Activated naive CD4-positive, alpha-beta T cell treated with anti-CD3 and anti-CD28 coated beads, Interleukin-2, amount 10 ng/mL, durations not matched to agents 7 days and 5 days (primary cell): Measurements from ENCODE around the gene EVI5.
"Not testable (repeated sequence)": the region's sequence is repeated elsewhere in the genome, so short reads cannot be mapped to it uniquely, and the experiment has no call there.

Source experiments
- CTCF ChIA-PET: fragments of 350-600 bp; sonication (Branson Sonifier 250); formaldehyde crosslinking; loops from one replicate; lab custom pipeline; 2021; ENCODE audit warnings: antibody characterized with exemption; lab: Charles Lee
- DNase-seq: peaks from one replicate; pipeline ENCODE4 v3.0.0-alpha.2; 2020
- H3K27ac Mint-ChIP-seq: one replicate; pipeline ENCODE4 v1.8.0; 2021; ENCODE audit warnings: mild to moderate bottlenecking, moderate library complexity, mixed read lengths
- H3K27me3 Mint-ChIP-seq: one replicate; pipeline ENCODE4 v1.8.0; 2021; ENCODE audit warnings: mild to moderate bottlenecking, mixed read lengths
- H3K36me3 Mint-ChIP-seq: one replicate; pipeline ENCODE4 v1.8.0; 2021; ENCODE audit warnings: mixed read lengths
- H3K4me1 Mint-ChIP-seq: one replicate; pipeline ENCODE4 v1.8.0; 2021; ENCODE audit warnings: mixed read lengths
- H3K4me3 Mint-ChIP-seq: one replicate; pipeline ENCODE4 v1.8.0; 2021; ENCODE audit warnings: mild to moderate bottlenecking, moderate library complexity, mixed read lengths
- H3K9me3 Mint-ChIP-seq: one replicate; pipeline ENCODE4 v1.8.0; 2021; ENCODE audit warnings: mixed read lengths

The EVI5 gene

DNA sequence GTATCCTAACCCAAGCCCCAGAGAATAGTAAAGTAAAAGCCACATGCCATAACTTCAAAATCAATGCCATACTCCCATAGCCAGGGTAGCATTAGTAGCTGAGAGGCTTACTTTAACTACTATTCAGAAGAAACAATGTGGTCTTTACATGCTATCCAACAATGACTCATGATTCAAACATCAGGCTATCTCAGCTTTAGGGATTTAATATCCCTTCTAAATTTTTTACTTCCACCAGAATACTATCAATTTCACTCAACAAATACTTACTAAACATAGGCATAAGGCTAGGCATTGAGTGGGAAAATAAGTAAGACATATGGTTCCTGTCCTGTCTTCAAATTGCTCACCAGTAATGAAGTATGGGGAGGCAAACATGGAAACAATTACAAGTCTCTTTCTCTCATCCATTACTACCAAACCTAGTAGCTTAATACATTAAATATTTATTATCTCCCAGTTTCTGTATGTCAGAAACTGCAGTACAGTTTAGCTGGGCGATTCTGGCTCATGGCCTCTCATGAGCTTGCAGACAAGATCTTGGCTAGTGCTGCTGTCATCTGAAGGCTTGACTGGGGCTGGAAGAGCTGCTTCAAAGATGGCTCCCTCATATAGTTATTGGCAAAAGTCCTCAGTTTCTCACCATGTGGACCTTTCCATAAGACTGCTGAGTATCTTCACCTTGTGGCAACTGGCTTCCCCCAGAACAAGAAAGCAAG lies 30.7 kb downstream of the EVI5 start:
- DNase-seq, result no peak
- H3K4me1 Mint-ChIP-seq, result no peaks in the 10 kb centered on the region
- no peak overlapping the region for H3K27ac Mint-ChIP-seq
- peaks cover 7% of the 10 kb centered on the region for H3K27me3 Mint-ChIP-seq
- H3K4me3 Mint-ChIP-seq, result no peak overlapping the region
- no peaks in the 10 kb centered on the region for H3K9me3 Mint-ChIP-seq
- no peaks in the 10 kb centered on the region for H3K36me3 Mint-ChIP-seq
- CTCF ChIA-PET, result interaction anchor here (1.1 to 1.8 kb wide), 3 partner anchors 64 to 550 kb away, joined by 3 to 5 read pairs (median 3); no protein-coding TSS in a partner anchor

DNA sequence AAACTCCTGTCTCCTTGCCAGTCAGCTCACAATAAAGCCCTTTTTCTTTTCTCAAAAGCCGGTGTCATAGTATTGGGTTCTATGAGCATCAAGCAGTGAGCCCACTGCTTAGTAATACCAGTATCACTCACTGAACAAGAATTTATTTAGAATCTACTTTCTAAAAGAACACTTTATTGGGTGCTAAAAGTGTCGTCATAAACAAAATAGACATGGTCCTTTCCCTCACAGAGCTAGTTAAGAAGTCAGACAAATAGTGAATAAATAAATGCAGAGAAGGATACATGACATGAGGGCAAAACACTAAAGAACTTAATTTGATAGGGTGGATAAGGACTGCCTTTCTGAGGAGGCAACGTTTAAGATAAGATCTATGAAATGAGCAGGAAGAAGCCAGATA lies 32.2 kb downstream of the EVI5 start:
- CTCF ChIA-PET, result no interaction called here
- H3K4me1 Mint-ChIP-seq, result no peaks in the 10 kb centered on the region
- H3K27me3 Mint-ChIP-seq, result peaks cover 3% of the 10 kb centered on the region
- no peaks in the 10 kb centered on the region for H3K36me3 Mint-ChIP-seq
- no peak overlapping the region for H3K4me3 Mint-ChIP-seq
- DNase-seq, result no peak
- H3K27ac Mint-ChIP-seq, result no peak overlapping the region
- H3K9me3 Mint-ChIP-seq, result no peaks in the 10 kb centered on the region

DNA sequence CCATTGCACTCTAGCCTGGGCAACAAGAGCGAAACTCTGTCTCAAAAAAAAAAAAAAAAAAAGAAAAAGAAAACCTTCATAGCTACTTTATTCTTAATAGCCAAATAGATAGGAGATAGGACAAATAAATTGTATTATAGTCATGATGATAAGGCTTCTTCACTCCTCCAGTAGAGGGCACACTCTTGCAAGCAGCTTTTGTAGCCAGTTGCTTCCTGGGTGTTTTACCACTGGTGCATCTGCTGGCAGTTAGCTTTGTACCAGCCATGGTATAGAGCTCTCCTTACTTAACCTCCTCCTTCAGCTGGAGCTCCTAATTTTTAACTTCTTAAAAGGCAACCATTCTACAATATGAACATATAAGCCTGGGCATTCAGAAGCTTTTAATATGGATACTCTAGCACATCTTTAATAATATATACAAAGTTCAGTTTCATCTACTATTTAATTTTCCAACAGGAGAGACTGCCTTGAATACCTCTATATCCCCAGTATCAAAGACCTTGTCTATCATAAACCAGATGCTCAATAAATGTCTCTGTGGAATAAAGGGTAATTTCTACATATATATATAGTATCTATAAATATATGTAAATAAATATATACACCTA lies 35.8 kb downstream of the EVI5 start:
- peak; percentile 56 for DNase-seq
- CTCF ChIA-PET, result interaction anchor here (0.5 to 5.2 kb wide), 16 partner anchors 9 to 752 kb away, joined by 3 to 78 read pairs (median 4); partner anchors contain the start of gene DIPK1A
- Mint-ChIP-seq H3K4me3 (no peak overlapping the region), H3K27me3 (peaks cover 3% of the 10 kb centered on the region), H3K36me3 (no peaks in the 10 kb centered on the region), H3K9me3 (no peaks in the 10 kb centered on the region), H3K4me1 (no peaks in the 10 kb centered on the region), H3K27ac (no peak overlapping the region)

DNA sequence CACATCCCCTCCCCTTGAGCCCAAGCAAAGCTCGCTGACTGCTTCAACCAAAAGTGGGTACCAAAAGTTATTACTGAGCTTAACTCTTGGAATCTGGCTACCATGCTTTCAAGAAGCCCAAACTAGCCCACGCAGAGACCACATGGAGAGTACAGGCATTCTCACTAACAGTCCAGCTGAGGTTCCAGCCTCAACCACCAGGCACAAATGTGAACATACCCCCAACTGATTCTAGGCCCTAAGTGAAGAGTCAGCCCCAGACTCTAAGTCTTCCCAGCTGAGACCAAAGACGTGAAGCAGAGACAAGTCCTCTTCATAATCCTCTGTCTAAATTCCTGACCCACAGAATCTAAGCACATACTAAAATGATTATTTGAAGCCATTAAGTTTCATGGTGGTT lies 36.8 kb downstream of the EVI5 start:
- Mint-ChIP-seq H3K9me3 (no peaks in the 10 kb centered on the region), H3K4me3 (no peak overlapping the region), H3K4me1 (no peaks in the 10 kb centered on the region), H3K27ac (no peak overlapping the region), H3K36me3 (no peaks in the 10 kb centered on the region), H3K27me3 (peaks cover 2% of the 10 kb centered on the region)
- no peak for DNase-seq
- CTCF ChIA-PET, result interaction anchor here (0.7 to 5.2 kb wide), 7 partner anchors 8 to 639 kb away, joined by 3 to 78 read pairs (median 5); no protein-coding TSS in a partner anchor

DNA sequence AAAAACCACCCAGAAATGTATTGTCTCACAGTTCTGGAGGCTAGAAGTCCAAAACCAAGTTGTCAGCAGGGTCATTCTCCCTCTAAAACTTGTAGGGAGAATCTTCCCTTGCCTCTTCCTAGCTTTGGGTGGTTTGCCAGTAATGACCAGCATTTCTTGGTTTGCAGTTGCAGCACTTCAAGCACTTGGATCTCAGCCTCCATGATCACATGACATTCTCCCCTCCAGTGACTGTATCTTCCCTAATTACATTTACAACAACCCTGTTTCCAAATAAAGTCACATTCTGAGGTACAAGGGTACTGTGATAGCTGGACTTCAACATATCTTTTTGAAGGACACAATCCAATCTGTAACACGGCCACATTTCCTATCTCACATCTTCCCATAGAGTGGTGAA lies 37.2 kb downstream of the EVI5 start:
- Mint-ChIP-seq H3K27ac (no peak overlapping the region), H3K36me3 (no peaks in the 10 kb centered on the region), H3K4me3 (no peak overlapping the region), H3K4me1 (no peaks in the 10 kb centered on the region), H3K27me3 (no peaks in the 10 kb centered on the region), H3K9me3 (no peaks in the 10 kb centered on the region)
- CTCF ChIA-PET, result interaction anchor here (0.8 to 5.2 kb wide), 5 partner anchors 8 to 85 kb away, joined by 3 to 78 read pairs (median 5); no protein-coding TSS in a partner anchor
- DNase-seq, result no peak

DNA sequence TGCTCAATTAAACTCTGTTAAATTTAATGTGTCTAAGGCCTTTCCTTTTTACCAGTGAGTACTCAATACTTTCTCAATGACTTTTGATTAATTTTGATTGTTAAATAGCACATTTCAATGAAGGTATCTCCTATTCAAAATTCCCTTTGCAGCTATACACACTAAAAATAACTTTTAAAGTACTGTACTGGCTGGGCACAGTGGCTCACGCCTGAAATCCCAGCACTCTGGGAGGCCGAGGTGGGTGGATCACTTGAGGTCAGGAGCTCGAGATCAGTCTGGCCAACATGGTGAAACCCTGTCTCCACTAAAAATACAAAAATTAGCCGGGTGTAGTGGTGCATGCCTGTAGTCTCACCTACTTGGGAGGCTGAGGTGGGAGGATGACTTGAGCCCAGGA lies 38.7 kb downstream of the EVI5 start:
- H3K27ac Mint-ChIP-seq, H3K4me3 Mint-ChIP-seq, H3K27me3 Mint-ChIP-seq, H3K9me3 Mint-ChIP-seq, H3K36me3 Mint-ChIP-seq, DNase-seq, H3K4me1 Mint-ChIP-seq: not testable (repeated sequence)
- CTCF ChIA-PET, result interaction anchor here (0.8 to 5.2 kb wide), 3 partner anchors 30 to 248 kb away, joined by 3 to 78 read pairs (median 3); no protein-coding TSS in a partner anchor

DNA sequence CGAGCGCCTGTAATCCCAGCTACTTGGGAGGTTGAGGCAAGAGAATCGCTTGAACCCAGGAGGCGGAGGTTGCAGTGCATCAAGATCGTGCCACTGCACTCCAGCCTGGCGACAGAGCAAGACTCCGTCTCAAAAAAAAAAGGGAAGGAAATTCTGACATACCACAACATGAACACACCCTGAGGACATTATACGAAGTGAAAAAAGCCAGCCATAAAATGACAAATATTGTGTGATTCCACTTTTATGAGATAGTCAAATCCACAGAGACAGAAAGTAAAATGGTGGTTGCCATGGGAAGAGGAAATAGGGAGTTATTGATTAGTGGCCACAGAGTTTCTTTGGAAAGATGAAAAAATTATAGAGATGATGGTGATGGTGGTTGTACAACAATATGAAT lies 41.7 kb downstream of the EVI5 start:
- Mint-ChIP-seq H3K27me3 (peaks cover 9% of the 10 kb centered on the region), H3K4me1 (no peaks in the 10 kb centered on the region), H3K4me3 (no peak overlapping the region), H3K36me3 (no peaks in the 10 kb centered on the region), H3K9me3 (no peaks in the 10 kb centered on the region), H3K27ac (no peak overlapping the region)
- DNase-seq, result no peak
- CTCF ChIA-PET, result no interaction called here

DNA sequence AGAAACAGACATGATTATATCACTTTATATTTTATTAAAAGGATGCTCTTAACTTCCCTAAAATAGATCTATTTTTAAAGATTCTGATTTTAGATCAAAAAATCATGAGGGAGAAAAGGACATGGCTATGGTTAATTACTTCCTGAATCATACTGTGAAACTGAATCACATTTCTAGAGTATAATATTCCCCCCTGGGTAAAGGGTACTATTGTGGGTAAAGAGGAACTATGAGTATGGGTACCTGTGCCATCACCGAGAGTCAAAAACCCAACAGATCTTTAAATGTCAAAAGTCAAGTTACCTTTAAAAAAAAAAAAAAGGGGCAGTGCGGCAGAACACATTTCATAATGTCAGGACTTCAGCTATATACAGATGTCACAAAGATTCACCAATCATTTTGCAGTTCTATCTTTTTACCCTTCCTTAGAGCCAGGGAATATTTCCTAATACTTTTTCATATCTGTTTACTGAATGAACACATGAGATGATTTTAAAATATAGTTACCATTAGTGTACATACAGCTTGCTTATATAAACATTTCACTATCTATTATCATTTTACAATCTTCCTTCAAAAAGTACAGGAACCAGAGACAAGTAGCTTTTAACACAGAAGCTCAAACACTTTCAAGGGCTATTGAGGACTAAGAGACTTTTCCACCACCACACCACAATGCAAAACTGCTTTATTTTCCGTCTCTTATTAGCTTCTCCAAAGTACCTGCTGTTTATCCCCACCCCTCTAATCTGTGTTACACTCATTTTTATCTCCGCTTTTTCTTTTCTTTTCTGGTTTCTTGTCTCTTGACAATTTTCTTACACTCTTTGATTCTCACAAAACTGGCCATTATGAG lies 45.0 kb downstream of the EVI5 start:
- CTCF ChIA-PET, result interaction anchor here (0.6 to 1.3 kb wide), 3 partner anchors 9 to 49 kb away, joined by 3 to 7 read pairs (median 3); no protein-coding TSS in a partner anchor
- Mint-ChIP-seq H3K27me3 (peaks cover 9% of the 10 kb centered on the region), H3K27ac (no peak overlapping the region)

DNA sequence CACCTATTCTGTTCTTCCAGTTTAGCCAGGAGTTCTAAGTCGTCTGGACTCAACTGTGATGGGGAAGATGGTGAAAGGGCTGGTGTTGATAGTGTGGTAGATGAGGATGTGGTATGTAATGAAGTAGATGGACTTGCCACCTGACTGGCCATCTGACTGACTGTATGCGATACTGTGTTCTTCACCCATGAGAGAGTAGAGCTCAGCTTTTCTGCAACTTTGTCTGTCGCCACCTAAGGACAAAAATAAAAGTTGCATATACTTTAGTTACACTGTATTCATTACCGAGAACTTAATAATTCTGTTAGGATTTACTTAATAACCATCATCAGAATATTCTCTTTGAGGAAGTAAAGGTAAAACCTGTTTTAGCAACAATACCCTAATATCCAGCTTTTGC lies 48.5 kb downstream of the EVI5 start:
- DNase-seq, result no peak
- Mint-ChIP-seq H3K36me3 (no peaks in the 10 kb centered on the region), H3K27ac (no peak overlapping the region), H3K4me1 (no peaks in the 10 kb centered on the region), H3K27me3 (peaks cover 9% of the 10 kb centered on the region), H3K4me3 (no peak overlapping the region), H3K9me3 (no peaks in the 10 kb centered on the region)
- CTCF ChIA-PET, result interaction anchor here (1.1 to 2.0 kb wide), 2 partner anchors 11 to 13 kb away, joined by 3 to 5 read pairs; no protein-coding TSS in a partner anchor

More for the DNA sequence above, 45.0 kb downstream of the EVI5 start:
- no peaks in the 10 kb centered on the region for H3K36me3 Mint-ChIP-seq
- H3K4me3 Mint-ChIP-seq, result no peak overlapping the region
- H3K4me1 Mint-ChIP-seq, result no peaks in the 10 kb centered on the region
- H3K9me3 Mint-ChIP-seq, result no peaks in the 10 kb centered on the region
- no peak for DNase-seq

DNA sequence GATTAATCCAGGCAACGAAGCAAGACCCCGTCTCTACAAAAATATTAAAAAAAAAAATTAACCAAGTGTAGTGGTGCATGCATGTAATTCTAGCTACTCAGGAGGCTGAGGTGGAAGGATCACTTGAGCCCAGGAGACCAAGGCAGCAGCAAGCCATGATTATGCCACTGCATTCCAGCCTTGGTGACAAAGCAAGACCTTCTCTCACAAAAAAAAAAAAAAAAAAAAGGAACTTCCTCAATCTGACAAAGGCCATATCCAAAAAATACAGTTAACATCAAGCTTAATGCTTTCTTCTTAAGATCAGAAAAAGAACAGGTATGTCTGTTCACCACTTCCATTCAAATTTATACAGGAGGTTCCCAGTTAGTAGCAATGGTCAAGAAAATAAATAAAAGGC lies 54.4 kb downstream of the EVI5 start:
- CTCF ChIA-PET, result interaction anchor here (2.7 kb wide), 1 partner anchor 18 kb away, joined by 8 read pairs; no protein-coding TSS in a partner anchor
- Mint-ChIP-seq H3K9me3 (no peaks in the 10 kb centered on the region), H3K27me3 (no peaks in the 10 kb centered on the region), H3K36me3 (no peaks in the 10 kb centered on the region), H3K27ac (no peak overlapping the region), H3K4me1 (no peaks in the 10 kb centered on the region), H3K4me3 (no peak overlapping the region)
- DNase-seq, result no peak

DNA sequence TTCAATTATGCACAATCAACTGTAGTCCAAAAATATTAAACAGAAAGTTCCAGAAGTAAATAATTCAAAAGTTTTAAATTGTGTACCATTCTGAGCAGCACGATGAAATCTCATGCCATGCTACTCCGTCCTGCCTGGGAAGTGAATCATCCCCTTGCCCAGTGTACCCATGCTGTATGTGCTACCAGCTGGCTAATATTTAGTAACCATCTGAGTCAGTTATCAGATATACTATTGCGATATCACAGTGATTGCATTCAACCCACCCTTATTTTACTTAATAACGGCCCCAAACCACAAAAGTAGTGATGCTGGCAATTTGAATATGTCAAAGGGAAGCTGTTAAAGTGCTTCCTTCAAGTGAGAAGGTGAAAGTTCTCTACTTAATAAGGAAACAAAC lies 56.2 kb downstream of the EVI5 start:
- H3K4me3 Mint-ChIP-seq, result no peak overlapping the region
- H3K36me3 Mint-ChIP-seq, result no peaks in the 10 kb centered on the region
- H3K9me3 Mint-ChIP-seq, result no peaks in the 10 kb centered on the region
- H3K27me3 Mint-ChIP-seq, result no peaks in the 10 kb centered on the region
- H3K4me1 Mint-ChIP-seq, result no peaks in the 10 kb centered on the region
- DNase-seq, result no peak
- CTCF ChIA-PET, result no interaction called here
- H3K27ac Mint-ChIP-seq, result no peak overlapping the region

DNA sequence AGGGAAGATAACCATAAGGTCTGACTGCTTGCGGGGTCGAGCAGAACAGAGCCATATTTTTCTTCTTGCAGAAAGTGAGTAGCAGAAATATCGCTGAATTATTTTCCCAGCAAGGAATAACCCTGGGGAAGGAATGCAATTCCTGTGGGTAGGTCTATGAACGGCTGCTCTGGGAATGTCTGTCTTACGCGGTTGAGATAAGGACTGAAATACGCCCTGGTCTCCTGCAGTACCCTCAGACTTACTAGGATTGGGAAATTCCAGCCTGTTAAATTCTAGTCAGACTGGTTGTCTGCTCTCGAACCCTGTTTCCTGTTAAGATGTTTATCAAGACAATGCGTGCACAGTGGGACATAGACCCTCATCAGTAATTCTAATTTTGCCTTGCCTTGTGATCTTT lies 61.2 kb downstream of the EVI5 start:
- DNase-seq, H3K27me3 Mint-ChIP-seq, H3K9me3 Mint-ChIP-seq, CTCF ChIA-PET, H3K36me3 Mint-ChIP-seq, H3K4me1 Mint-ChIP-seq, H3K27ac Mint-ChIP-seq, H3K4me3 Mint-ChIP-seq: not testable (repeated sequence)

DNA sequence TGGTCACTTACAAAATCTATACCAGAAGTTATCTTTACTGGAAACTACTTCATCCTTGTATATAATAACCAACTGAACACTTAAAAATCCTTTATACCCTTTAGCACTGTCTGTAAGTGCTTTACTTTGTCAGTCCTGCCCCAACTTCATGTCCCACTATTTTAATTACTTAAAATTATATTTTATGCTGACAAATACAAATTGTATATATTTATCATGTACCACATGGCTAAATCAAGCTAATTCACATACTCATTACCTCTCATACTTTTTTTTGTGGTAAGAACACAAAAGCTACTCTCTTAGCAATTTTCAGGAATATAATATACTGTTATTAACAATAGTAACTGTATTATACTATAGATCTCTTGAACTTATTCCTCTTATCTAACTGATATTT lies 63.0 kb downstream of the EVI5 start:
- CTCF ChIA-PET, result no interaction called here
- Mint-ChIP-seq H3K36me3 (no peaks in the 10 kb centered on the region), H3K27ac (no peak overlapping the region), H3K4me1 (no peaks in the 10 kb centered on the region), H3K4me3 (no peak overlapping the region), H3K9me3 (no peaks in the 10 kb centered on the region), H3K27me3 (peaks cover 4% of the 10 kb centered on the region)
- no peak for DNase-seq

DNA sequence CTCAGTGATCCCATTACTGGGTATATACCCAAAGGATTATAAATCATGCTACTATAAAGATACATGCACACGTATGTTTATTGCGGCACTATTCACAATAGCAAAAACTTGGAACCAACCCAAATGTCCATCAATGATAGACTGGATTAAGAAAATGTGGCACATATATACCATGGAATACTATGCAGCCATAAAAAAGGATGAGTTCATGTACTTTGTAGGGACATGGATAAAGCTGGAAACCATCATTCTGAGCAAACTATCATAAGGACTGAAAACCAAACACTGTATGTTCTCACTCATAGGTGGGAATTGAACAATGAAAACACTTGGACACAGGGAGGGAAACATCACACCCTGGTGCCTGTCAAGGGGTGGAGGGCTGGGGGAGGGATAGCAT lies 63.8 kb downstream of the EVI5 start:
- not testable (repeated sequence) for H3K27ac Mint-ChIP-seq, H3K4me3 Mint-ChIP-seq

More for the DNA sequence above, 63.8 kb downstream of the EVI5 start:
- H3K4me1 Mint-ChIP-seq, H3K36me3 Mint-ChIP-seq, H3K9me3 Mint-ChIP-seq, H3K27me3 Mint-ChIP-seq, CTCF ChIA-PET, DNase-seq: not testable (repeated sequence)
